Heart right ventricle (tissue), 16 donors: ENCODE results near the gene MFSD2A. TPM values are rescaled to one million over a fixed set of nuclear protein-coding genes. Genes with fewer than 3 reads are reported as not detected.
"Not testable (repeated sequence)": the region's sequence is repeated elsewhere in the genome, so short reads cannot be mapped to it uniquely, and the experiment has no call there.

Experiments used
- ATAC-seq, 8 donors: fragments of 200-7000 bp; cut with Tn5 transposase; one replicate each; pipeline ENCODE4 v1.9.1; 2020; ENCODE audit warnings: mild to moderate bottlenecking in 8 of 8, moderate library complexity in 8 of 8, moderate number of reproducible peaks in 1 of 8
- DNase-seq, 2 donors: peaks; one replicate each; pipeline ENCODE4 v3.0.0-alpha.2; 2020
- H3K27ac ChIP-seq, 10 donors: fragments of 200-600 bp; sonication (generic) in 2 of 10; one replicate each; pipeline versions ENCODE4 v1.5.0 to v1.8.0; 2020 to 2022; ENCODE audit warnings: mild to moderate bottlenecking in 3 of 10
- H3K27me3 ChIP-seq, 7 donors: fragments of 200-600 bp; one replicate each; pipeline ENCODE4 v1.8.0; 2021 to 2022; ENCODE audit warnings: mild to moderate bottlenecking in 2 of 7
- H3K36me3 ChIP-seq, 9 donors: fragments of 200-600 bp; sonication (generic) in 1 of 9; one replicate each; pipeline versions ENCODE4 v1.5.0 to v1.8.0; 2020 to 2022; ENCODE audit warnings: mild to moderate bottlenecking in 2 of 9
- H3K4me1 ChIP-seq, 9 donors: fragments of 200-600 bp; sonication (generic) in 1 of 9; one replicate each; pipeline versions ENCODE4 v1.5.0 to v1.8.0; 2020 to 2022; ENCODE audit warnings: mild to moderate bottlenecking in 4 of 9
- H3K4me3 ChIP-seq, 10 donors: fragments of 200-600 bp; sonication (generic) in 2 of 10; one replicate each; pipeline versions ENCODE4 v1.5.0 to v1.8.0; 2020 to 2022; ENCODE audit warnings: mild to moderate bottlenecking in 7 of 10, moderate library complexity in 2 of 10
- H3K9me3 ChIP-seq, 11 donors: fragments of 200-600 bp in 10 of 11; sonication (generic) in 2 of 11; one replicate each; pipeline versions ENCODE4 v1.5.0 to v1.8.0; 2013 to 2022; ENCODE audit warnings: mild to moderate bottlenecking in 2 of 11, control low read depth in 1 of 11, moderate library complexity in 1 of 11
- CTCF ChIP-seq, 9 donors: fragments of 200-600 bp; sonication (generic) in 2 of 9; IDR thresholded peaks; one replicate each; pipeline versions ENCODE4 v1.5.0 to v1.8.0; 2021 to 2022; ENCODE audit warnings: antibody characterized with exemption in 9 of 9, mild to moderate bottlenecking in 5 of 9, moderate library complexity in 1 of 9
- WGBS, 2 donors: extraction: QIAGEN DNeasy Blood & Tissue Kit; methylation state at CpG; one replicate each; pipeline ENCODE4 v1.1.7; 2013; ENCODE audit warnings: inconsistent platforms in 1 of 2; 5-methylcytosine and 5-hydroxymethylcytosine counted together
- intact Hi-C, 10 donors: fragments of 100-400 bp; cut with DNase I; formaldehyde crosslinking; loops; one replicate each; pipeline versions ENCODE4 v1.11.1 to v1.14.2; 2022
- polyA plus RNA-seq, 2 donors: library from polyadenylated mRNA; stranded (reverse); fragments of 200-250 nt; gene quantifications; one replicate each; pipeline ENCODE4 v1.2.3, GENCODE V29; 2013
- total RNA-seq, 10 donors: library from RNA; stranded (reverse); fragmentation: NEBNext Ultra II Directional in 3 of 10; extraction: Animal tissue kit (Norgen Biotek cat#: 25700) in 3 of 10; gene quantifications; one replicate each; pipeline versions ENCODE4 v1.2.1 to v1.2.4, GENCODE V29; 2021 to 2023
- donor health status: Arrhythmogenic right ventricular cardiomyopathy.
- donor health status: ischemic (EF 13 %, LVEDD 7.1; RV severe dilation, severe dysfunction).
- donor health status: healthy with polysubstance abuse.
- donor health status: DM: no; HTN: yes; CAD: no.
- donor health status: DM: no; HTN: no; CAD: no.
- donor health status: ischemic (EF 25% LVEDD 6.9; RV normal size, moderate dysfunction).
- donor health status: ischemic (EF 25% LVEDD 5.7; RV mildly dilated, moderate dysfunction).
- donor health status: healthy.
- donor health status: DM: yes; HTN: yes; CAD: no.
- donor health status: Ischemic cardiomyopathy.
- donor health status: ischemic (EF 35%, LVEDD 5.7; RV mildly dilated, moderate dysfunction).
- donor health status: nonischemic (EF 11% LVEDD 7.7; RV severe dilation, severe dysfunction).
- donor health status: DM: yes; HTN: yes; CAD: no.
- donor health status: PGD.
- donor health status: ischemic (EF 29% LVEDD 5.4; RV normal size, mild dysfunction).
- donor health status: nonischemic (EF 23%, LVEDD 6.1; RV moderate dilation, normal function).

The MFSD2A gene
- total and polyA plus RNA-seq, 12 donors, result 0.15 to 5.6 (median 0.45) TPM; not detected in 2

- Histone ChIP-seq H3K4me3 (no peak overlapping the region), H3K27ac (no peak overlapping the region), H3K36me3 (no peaks in the 10 kb centered on the region), H3K9me3 (no peaks in the 10 kb centered on the region), H3K4me1 (peaks cover 0 to 15% (median 0%) of the 10 kb centered on the region in 9 donors), H3K27me3 (no peaks in the 10 kb centered on the region)
- TF ChIP-seq CTCF (IDR thresholded peaks at IDR 0.05), result no peak
- DNase-seq, result no peak
- ATAC-seq, result no peak
- intact Hi-C loops, result no loop called here
These were observed 41.6 kb downstream of the MFSD2A start for GRCh38 chr1:39996396-39997004.

GRCh38 chr1:40001456-40001855 lies 46.5 kb downstream of the MFSD2A start:
- Histone ChIP-seq H3K4me3 (no peak overlapping the region), H3K27me3 (no peaks in the 10 kb centered on the region), H3K36me3 (no peaks in the 10 kb centered on the region), H3K9me3 (no peaks in the 10 kb centered on the region), H3K4me1 (peaks cover 0 to 13% (median 0%) of the 10 kb centered on the region in 9 donors), H3K27ac (no peak overlapping the region)
- DNase-seq (no peak), ATAC-seq (no peak)
- TF ChIP-seq CTCF (IDR thresholded peaks at IDR 0.05), result no peak
- intact Hi-C loops, result no loop called here
- WGBS, 2 donors, result 78 to 84% methylated on average over 2 of the region's 2 CpGs

- peaks cover 0 to 13% (median 0%) of the 10 kb centered on the region in 9 donors for H3K4me1 ChIP-seq
- TF ChIP-seq CTCF (IDR thresholded peaks at IDR 0.05), result no peak
- no peaks in the 10 kb centered on the region for H3K27me3 ChIP-seq
- DNase-seq (no peak), ATAC-seq (no peak)
- H3K9me3 ChIP-seq, result no peaks in the 10 kb centered on the region
- intact Hi-C loops, result no loop called here
- no peak overlapping the region for H3K4me3 ChIP-seq
- WGBS, 2 donors, result 85% methylated on average over 10 of the region's 10 CpGs
- no peaks in the 10 kb centered on the region for H3K36me3 ChIP-seq
- H3K27ac ChIP-seq, result no peak overlapping the region
These were observed 48.5 kb downstream of the MFSD2A start for GRCh38 chr1:40003156-40004093.

- Histone ChIP-seq H3K27ac (no peak overlapping the region), H3K36me3 (no peaks in the 10 kb centered on the region), H3K4me3 (no peak overlapping the region), H3K27me3 (no peaks in the 10 kb centered on the region), H3K4me1 (peaks cover 0 to 13% (median 0%) of the 10 kb centered on the region in 9 donors), H3K9me3 (no peaks in the 10 kb centered on the region)
- no peak for TF ChIP-seq CTCF (IDR thresholded peaks at IDR 0.05)
- no peak for ATAC-seq
- WGBS, 2 donors, result 43 to 44% methylated on average over 2 of the region's 2 CpGs
- no peak for DNase-seq
- intact Hi-C loops, result no loop called here
These were observed 49.9 kb downstream of the MFSD2A start for GRCh38 chr1:40004857-40005256.

GRCh38 chr1:40007481-40008034 lies 52.6 kb downstream of the MFSD2A start:
- H3K27me3 ChIP-seq, ATAC-seq, H3K9me3 ChIP-seq, H3K36me3 ChIP-seq, DNase-seq, H3K27ac ChIP-seq, intact Hi-C loops, H3K4me3 ChIP-seq: not testable (repeated sequence)
- 92 to 93% methylated on average over 3 of the region's 3 CpGs for WGBS, 2 donors
- peaks cover 0 to 13% (median 0%) of the 10 kb centered on the region in 9 donors for H3K4me1 ChIP-seq
